ENCODE measurements around the gene CCR8. TPM values are rescaled to one million over a fixed set of nuclear protein-coding genes. Genes with fewer than 3 reads are reported as not detected.

The CCR8 gene
- not detected in 2 replicates for total RNA-seq

DNA sequence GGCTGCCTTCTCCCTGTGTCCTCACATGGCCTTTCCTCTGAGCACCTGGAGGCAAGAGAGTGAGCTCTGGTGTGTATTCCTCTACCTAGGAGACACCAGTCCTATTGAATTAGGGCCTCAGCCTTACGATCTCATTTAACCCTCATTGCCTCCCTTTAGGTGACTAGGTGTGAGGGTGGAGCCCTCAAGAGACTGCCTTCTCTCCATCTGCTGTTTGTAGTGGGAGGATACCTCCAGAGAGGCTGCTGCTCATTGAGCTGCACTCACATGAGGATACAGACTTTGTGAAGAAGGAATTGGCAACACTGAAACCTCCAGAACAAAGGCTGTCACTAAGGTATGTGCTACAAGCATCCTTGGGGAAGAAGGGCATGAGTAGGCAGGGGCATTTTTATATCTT lies at the start of gene CCR8:
TSS of gene CCR8 (plus strand) at position 217 of the 400 bp plus-strand sequence. CDS start 2,623 bp downstream, outside the sequence.

GRCh38 chr3:39279745-39280517 lies 49.6 kb upstream of the CCR8 start, which contains the start of gene CX3CR1:
TSS of gene CX3CR1 (minus strand) at chr3:39280036. CDS start at chr3:39266509, 13,527 bp downstream.

Other genes starting within 250 kb of the CCR8 start
- gene GORASP1, start 222.1 kb upstream of the CCR8 start, total RNA-seq, result 26.3 and 38.7 TPM in 2 replicates
- gene TTC21A, start 222.0 kb upstream of the CCR8 start, total RNA-seq, result 2.6 and 3.2 TPM in 2 replicates
- gene CSRNP1, start 176.1 kb upstream of the CCR8 start, total RNA-seq, result 17.6 and 27.9 TPM in 2 replicates
- not detected in 2 replicates for gene XIRP1, start 137.1 kb upstream of the CCR8 start, total RNA-seq
- gene CX3CR1, start 49.7 kb upstream of the CCR8 start, total RNA-seq, result not detected in 2 replicates
- gene SLC25A38, start 53.7 kb downstream of the CCR8 start, total RNA-seq, result 16.7 and 16.9 TPM in 2 replicates
- 1,198 and 1,521 TPM in 2 replicates for gene RPSA, start 77.0 kb downstream of the CCR8 start, total RNA-seq
- gene MOBP, start 138.0 kb downstream of the CCR8 start, total RNA-seq, result not detected in 2 replicates